ENCODE measurements around the gene CYP26B1.

GRCh38 chr2:72173640-72174321 lies 26.1 kb upstream of the CYP26B1 start:
- TF ChIP-seq POLR2AphosphoS5 (IDR thresholded peaks at IDR 0.05; ENCODE audit: low read depth, low read length), result no peak
- TF ChIP-seq POLR2A (IDR thresholded peaks at IDR 0.05; ENCODE audit: low read depth, low read length), result no peak
- no peak for TF ChIP-seq TAF1 (IDR thresholded peaks at IDR 0.05; ENCODE audit: borderline replicate concordance, low read depth, low read length)

All from GM12892 (cell line).